H9 (cell line): ENCODE measurements around the gene ZNF488. TPM values are rescaled to one million over a fixed set of nuclear protein-coding genes. Genes with fewer than 3 reads are reported as not detected.

Source experiments
- DNase-seq: peaks from one replicate; pipeline ENCODE4 v3.0.0-alpha.2; 2017
- H2AFZ ChIP-seq: one replicate; pipeline ENCODE4 v1.6.1; 2013; ENCODE audit warnings: mild to moderate bottlenecking, low read length, control low read depth, moderate library complexity
- H2AK5ac ChIP-seq: 2 replicates; pipeline ENCODE4 v1.6.1; 2013; ENCODE audit warnings: low read length, control low read depth, mixed read lengths; ENCODE audit not compliant: insufficient read length
- H2BK120ac ChIP-seq: one replicate; pipeline ENCODE4 v1.6.1; 2013; ENCODE audit warnings: low read depth, mild to moderate bottlenecking, low read length, control low read depth, inconsistent platforms; ENCODE audit not compliant: poor library complexity, severe bottlenecking
- H2BK12ac ChIP-seq: 2 replicates; pipeline ENCODE4 v1.6.1; 2013; ENCODE audit warnings: low read length, control low read depth, mixed read lengths, low read depth; ENCODE audit not compliant: insufficient read length
- H2BK15ac ChIP-seq: 2 replicates; pipeline ENCODE4 v1.6.1; 2013; ENCODE audit warnings: low read depth, low read length, control low read depth
- H2BK20ac ChIP-seq: one replicate; pipeline ENCODE4 v1.6.1; 2013; ENCODE audit warnings: low read depth, mild to moderate bottlenecking, low read length, control low read depth, inconsistent platforms; ENCODE audit not compliant: poor library complexity, severe bottlenecking
- H2BK5ac ChIP-seq: 2 replicates; pipeline ENCODE4 v1.6.1; 2013; ENCODE audit warnings: low read length, control low read depth, mixed read lengths; ENCODE audit not compliant: insufficient read length
- H3K14ac ChIP-seq: 2 replicates; pipeline ENCODE4 v1.6.1; 2013; ENCODE audit warnings: low read length, control low read depth; ENCODE audit not compliant: insufficient read depth
- H3K18ac ChIP-seq: 2 replicates; pipeline ENCODE4 v1.6.1; 2013; ENCODE audit warnings: low read depth, mild to moderate bottlenecking, mixed read lengths, low read length, control low read depth; ENCODE audit not compliant: insufficient read length
- H3K23ac ChIP-seq: 2 replicates; pipeline ENCODE4 v1.6.1; 2013; ENCODE audit warnings: low read length, control low read depth, mixed read lengths, low read depth; ENCODE audit not compliant: insufficient read length
- H3K23me2 ChIP-seq: 2 replicates; pipeline ENCODE4 v1.6.1; 2013; ENCODE audit warnings: low read depth, mild to moderate bottlenecking, mixed read lengths, low read length, control low read depth; ENCODE audit not compliant: insufficient read length, poor library complexity, severe bottlenecking
- H3K27ac ChIP-seq: 2 replicates; pipeline ENCODE4 v1.5.1; 2013; ENCODE audit warnings: low read length, control low read depth, mixed read lengths, low read depth; ENCODE audit not compliant: insufficient read length
- H3K27me3 ChIP-seq: 2 replicates; pipeline ENCODE4 v1.6.1; 2013; ENCODE audit warnings: low read length, control low read depth, inconsistent platforms; ENCODE audit not compliant: insufficient read depth
- H3K4ac ChIP-seq: 2 replicates; pipeline ENCODE4 v1.6.1; 2013; ENCODE audit warnings: low read depth, mild to moderate bottlenecking, control low read depth, inconsistent platforms, low read length, moderate library complexity
- H3K4me1 ChIP-seq: 2 replicates; pipeline ENCODE4 v1.6.1; 2013; ENCODE audit warnings: low read length, control low read depth, inconsistent platforms; ENCODE audit not compliant: insufficient read depth
- H3K4me2 ChIP-seq: 2 replicates; pipeline ENCODE4 v1.6.1; 2013; ENCODE audit warnings: low read length, control low read depth, mixed read lengths; ENCODE audit not compliant: insufficient read length, insufficient read depth
- H3K56ac ChIP-seq: 2 replicates; pipeline ENCODE4 v1.6.1; 2013; ENCODE audit warnings: low read depth, mild to moderate bottlenecking, mixed read lengths, low read length, control low read depth; ENCODE audit not compliant: insufficient read length
- H3K79me1 ChIP-seq: 2 replicates; pipeline ENCODE4 v1.6.1; 2013; ENCODE audit warnings: low read depth, mild to moderate bottlenecking, moderate library complexity, low read length, control low read depth, inconsistent platforms; ENCODE audit not compliant: insufficient read depth, poor library complexity, severe bottlenecking
- H3K79me2 ChIP-seq: 2 replicates; pipeline ENCODE4 v1.6.1; 2013; ENCODE audit warnings: low read length, control low read depth, inconsistent platforms; ENCODE audit not compliant: insufficient read depth
- H3K9ac ChIP-seq: 2 replicates; pipeline ENCODE4 v1.6.1; 2013; ENCODE audit warnings: low read length, control low read depth, mixed read lengths; ENCODE audit not compliant: insufficient read length; ENCODE audit errors: extremely low read depth
- H3K9me3 ChIP-seq: one replicate; pipeline ENCODE4 v1.6.1; 2013; ENCODE audit warnings: low read depth, low read length, inconsistent platforms; ENCODE audit not compliant: control insufficient read depth
- H3T11ph ChIP-seq: one replicate; pipeline ENCODE4 v1.6.1; 2013; ENCODE audit warnings: mild to moderate bottlenecking, low read length, control low read depth, inconsistent platforms
- H4K20me1 ChIP-seq: one replicate; pipeline ENCODE4 v1.6.1; 2013; ENCODE audit not compliant: control insufficient read depth, insufficient read length, insufficient read depth
- H4K5ac ChIP-seq: 2 replicates; pipeline ENCODE4 v1.6.1; 2013; ENCODE audit warnings: low read depth, mild to moderate bottlenecking, mixed read lengths, low read length, control low read depth; ENCODE audit not compliant: insufficient read length
- H4K8ac ChIP-seq: replicated peaks from 2 replicates; pipeline ENCODE4 v1.6.1; 2013; ENCODE audit warnings: low read length, control low read depth, mixed read lengths, low read depth; ENCODE audit not compliant: insufficient read length
- H4K91ac ChIP-seq: 2 replicates; pipeline ENCODE4 v1.6.1; 2013; ENCODE audit warnings: low read depth, mild to moderate bottlenecking, moderate library complexity, mixed read lengths, low read length, control low read depth; ENCODE audit not compliant: insufficient read length
- H3K27ac Mint-ChIP-seq, 3 experiments: 2 replicates in 2 of 3; 3 replicates in 1 of 3; pipeline ENCODE4 v1.8.0; 2020 to 2021; ENCODE audit warnings: mixed read lengths in 3 of 3, mild to moderate bottlenecking in 1 of 3, moderate library complexity in 1 of 3
- H3K27me3 Mint-ChIP-seq: 2 replicates; pipeline ENCODE4 v1.8.0; 2021; ENCODE audit warnings: low read depth, mild to moderate bottlenecking, moderate library complexity, mixed read lengths
- H3K36me3 Mint-ChIP-seq, 3 experiments: 2 replicates in 2 of 3; 3 replicates in 1 of 3; pipeline ENCODE4 v1.8.0; 2020 to 2021; ENCODE audit warnings: low read depth in 3 of 3, mixed read lengths in 3 of 3; ENCODE audit not compliant: insufficient read depth in 1 of 3
- H3K4me1 Mint-ChIP-seq, 2 experiments: 2 replicates each; pipeline ENCODE4 v1.8.0; 2020; ENCODE audit warnings: mixed read lengths in 2 of 2
- H3K4me3 Mint-ChIP-seq, 2 experiments: 2 replicates in 1 of 2; 3 replicates in 1 of 2; pipeline ENCODE4 v1.8.0; 2020 to 2021; ENCODE audit warnings: mild to moderate bottlenecking in 2 of 2, mixed read lengths in 2 of 2, moderate library complexity in 1 of 2
- H3K9me3 Mint-ChIP-seq, 2 experiments: 2 replicates in 1 of 2; 3 replicates in 1 of 2; pipeline ENCODE4 v1.8.0; 2020; ENCODE audit warnings: mild to moderate bottlenecking in 2 of 2, mixed read lengths in 2 of 2, moderate library complexity in 1 of 2
- CTCF ChIP-seq: fragments of 200-600 bp; sonication (generic); conservative IDR thresholded peaks from 3 replicates; pipeline ENCODE4 v1.8.0; 2021; ENCODE audit warnings: antibody characterized with exemption, mild to moderate bottlenecking
- WGBS: extraction: QIAGEN DNeasy Blood & Tissue Kit; methylation state at CpG from one replicate; pipeline ENCODE4 v1.1.7; 2013; ENCODE audit warnings: missing lambda C conversion rate, low lambda C conversion rate, mixed read lengths; ENCODE audit not compliant: insufficient read length; ENCODE audit errors: extremely low coverage; 5-methylcytosine and 5-hydroxymethylcytosine counted together
- total RNA-seq: library from RNA; stranded (reverse); gene quantifications from 2 replicates; pipeline ENCODE4 v1.2.1, GENCODE V29; 2021

The ZNF488 gene
- total RNA-seq, 1 experiment from 2014 or later = 2.9 TPM

DNA sequence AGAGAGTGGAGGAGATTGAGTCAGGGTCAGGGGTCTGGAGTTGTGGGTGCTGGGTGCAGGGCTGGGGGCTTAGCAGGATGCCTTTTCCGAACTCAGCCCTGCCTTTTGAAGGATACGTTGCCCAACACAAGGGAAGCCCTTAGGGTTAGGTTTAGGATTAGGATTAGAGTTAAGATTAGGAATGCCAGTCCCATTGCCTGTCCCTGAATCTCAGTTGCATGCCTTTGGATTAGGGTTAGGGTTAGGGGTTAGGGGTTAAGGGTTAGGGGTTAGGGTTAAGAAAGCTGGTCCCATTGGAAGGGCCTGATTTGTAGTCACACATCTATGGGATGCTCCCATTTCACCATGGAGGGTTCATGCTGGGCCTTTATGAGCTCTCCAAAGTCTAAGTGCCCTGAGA lies 20.8 kb upstream of the ZNF488 start:
- no peaks in the 10 kb centered on the region for H4K20me1 ChIP-seq
- no peak for TF ChIP-seq CTCF
- H2BK15ac ChIP-seq = no peak overlapping the region
- whole genome bisulfite sequencing = no CpG with 5 or more reads among the region's 2 CpGs
- Mint-ChIP-seq H3K27me3 (peaks cover 19% of the 10 kb centered on the region), H3K27ac (peak overlapping the region in 2 of 3 experiments; percentile 40 to 85; a peak in 2 of 7 replicates), H3K4me1 (peaks cover 28 to 29% of the 10 kb centered on the region in 2 experiments), H3K4me3 (no peak overlapping the region), H3K9me3 (no peaks in the 10 kb centered on the region; a peak in 1 of 5 replicates), H3K36me3 (no peaks in the 10 kb centered on the region; a peak in 1 of 7 replicates)
- no peak overlapping the region for H2BK12ac ChIP-seq
- no peak overlapping the region for H4K91ac ChIP-seq
- no peak overlapping the region for H2AK5ac ChIP-seq
- H3K4ac ChIP-seq = no peak overlapping the region
- H3K79me1 ChIP-seq = no peaks in the 10 kb centered on the region
- H3T11ph ChIP-seq = no peak overlapping the region
- peaks cover 4% of the 10 kb centered on the region; the same call in 1 of the 2 replicates for H3K4me1 ChIP-seq
- H2BK20ac ChIP-seq = no peak overlapping the region
- H4K8ac ChIP-seq = no peak overlapping the region
- H3K23ac ChIP-seq = no peak overlapping the region
- H4K5ac ChIP-seq = no peak overlapping the region
- H3K79me2 ChIP-seq = no peaks in the 10 kb centered on the region
- H3K27ac ChIP-seq = no peak overlapping the region
- no peak overlapping the region for H3K14ac ChIP-seq
- H3K23me2 ChIP-seq = no peaks in the 10 kb centered on the region
- H3K4me2 ChIP-seq = no peak overlapping the region
- H3K9me3 ChIP-seq = no peaks in the 10 kb centered on the region
- no peak overlapping the region for H3K9ac ChIP-seq
- no peak overlapping the region for H2BK120ac ChIP-seq
- no peak overlapping the region for H2AFZ ChIP-seq
- no peak overlapping the region for H3K18ac ChIP-seq
- DNase-seq = no peak
- H3K27me3 ChIP-seq = no peaks in the 10 kb centered on the region
- no peak overlapping the region for H3K56ac ChIP-seq
- no peak overlapping the region for H2BK5ac ChIP-seq
